Testis (tissue), 2 donors: Measurements from ENCODE around the gene DEFB132.

Experiments used
- CTCF ChIP-seq, 3 experiments: fragments of 450-650 bp in 2 of 3; fragments of 200-600 bp in 1 of 3; sonication (generic) in 1 of 3; IDR thresholded peaks; one replicate each; pipeline ENCODE4 v1.5.1; 2016 to 2019; ENCODE audit warnings: antibody characterized with exemption in 3 of 3, mild to moderate bottlenecking in 2 of 3, moderate library complexity in 1 of 3
- POLR2A ChIP-seq: fragments of 450-650 bp; IDR thresholded peaks from one replicate; pipeline ENCODE4 v1.6.1; 2017; ENCODE audit warnings: antibody characterized with exemption, mild to moderate bottlenecking, moderate library complexity

GRCh38 chr20:288956-289692 lies 31.6 kb downstream of the DEFB132 start:
- TF ChIP-seq CTCF (IDR thresholded peaks at IDR 0.05) (no peak), POLR2A (no peak)
